AG08395 (cell line): ENCODE measurements around the gene EFCAB6.

Source experiments
- DNase-seq: peaks from one replicate; pipeline ENCODE4 v3.0.0; 2012; ENCODE audit warnings: mixed read lengths, low spot score

EFCAB6 gene

GRCh38 chr22:43848366-43849171 lies 36.5 kb upstream of the EFCAB6 start:
- DNase-seq, result peak; percentile 67

- no peak for DNase-seq
Observed at GRCh38 chr22:43847376-43848289, 35.5 kb upstream of the EFCAB6 start.

DNA sequence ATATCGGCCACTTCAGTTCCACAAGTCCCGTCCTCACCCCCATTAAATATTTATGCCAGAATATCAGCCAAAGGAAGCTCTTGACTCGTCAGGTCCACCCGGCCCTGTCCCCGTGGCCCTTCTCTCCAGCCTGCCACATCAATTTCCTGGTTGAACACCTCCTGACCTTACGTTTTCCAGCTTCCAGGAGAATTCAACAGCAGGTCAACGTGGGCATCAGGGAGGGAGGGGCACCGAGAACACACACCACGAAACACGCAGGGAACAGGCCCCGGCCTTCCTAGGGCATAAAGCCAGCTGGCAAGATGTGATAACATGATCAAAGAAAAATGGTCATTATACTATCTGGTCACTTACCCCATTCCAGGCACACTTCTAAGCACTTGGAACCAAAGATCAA lies 34.9 kb upstream of the EFCAB6 start:
- no peak for DNase-seq

DNA sequence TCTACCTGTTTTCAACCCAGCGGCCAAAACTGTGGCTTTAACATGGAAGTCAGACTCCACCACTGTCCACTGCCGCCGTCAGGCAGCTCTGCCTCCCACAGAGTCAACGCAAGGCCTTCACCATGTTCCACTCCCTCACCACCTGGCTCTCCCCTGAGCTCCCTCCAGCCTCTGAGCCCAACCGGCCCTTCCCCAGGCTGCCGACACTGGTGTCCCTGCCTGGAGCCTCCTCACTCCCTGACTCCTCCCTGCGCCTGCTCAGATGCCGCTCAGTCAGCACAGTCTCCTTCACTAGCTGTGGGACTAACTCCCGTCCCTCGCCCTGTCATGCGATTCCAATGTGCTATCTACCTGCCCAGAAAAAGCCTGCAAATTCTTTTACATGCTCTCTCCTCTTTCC lies 33.9 kb upstream of the EFCAB6 start:
- no peak for DNase-seq

DNA sequence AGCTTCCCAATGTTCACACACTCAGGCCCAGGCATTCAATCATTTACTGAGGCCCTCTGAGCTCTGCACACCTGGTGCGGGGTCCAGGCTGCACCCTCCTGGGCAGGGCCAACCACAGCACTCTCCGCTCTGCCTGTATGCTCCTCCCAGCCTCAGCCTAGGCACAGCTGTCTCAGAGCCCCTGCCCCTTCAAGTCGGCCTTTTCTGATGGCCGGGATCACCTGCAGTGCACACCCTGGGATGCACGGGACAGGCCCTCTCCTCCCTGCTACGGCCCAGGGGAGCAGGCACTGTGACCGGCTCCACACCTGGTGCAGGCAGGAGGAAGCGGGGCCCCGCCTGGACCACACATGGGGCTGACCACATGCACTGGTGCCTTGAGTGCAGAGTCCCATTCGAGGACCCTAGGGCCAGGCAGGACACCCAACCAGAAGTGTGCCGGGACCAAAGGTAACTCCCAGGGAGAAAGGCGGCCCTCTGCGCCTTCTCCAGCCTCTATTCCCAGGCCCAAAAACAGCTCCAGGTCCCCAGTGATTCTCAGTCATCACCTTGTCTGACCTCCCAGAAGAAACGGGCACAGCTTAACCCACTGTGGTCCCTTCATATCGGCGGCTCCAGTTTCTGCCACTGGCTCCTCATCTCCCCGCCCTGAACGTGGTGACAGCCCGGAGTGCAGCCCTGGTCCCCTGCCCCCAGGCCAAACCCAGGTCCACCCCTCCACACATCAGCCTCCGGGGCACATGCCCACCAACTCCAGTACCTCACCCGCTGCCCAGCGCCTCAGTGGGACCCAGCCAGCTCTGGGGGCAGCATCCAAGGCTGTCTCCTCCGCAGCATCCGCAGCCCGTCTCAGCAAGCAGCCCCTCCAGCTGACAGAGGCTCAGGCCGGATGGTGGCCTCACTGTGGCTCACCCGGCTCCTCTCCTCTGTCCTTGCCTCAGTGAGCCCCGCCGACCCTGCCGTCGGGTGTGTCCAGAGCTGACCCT lies 32.7 kb upstream of the EFCAB6 start:
- DNase-seq, result no peak

GRCh38 chr22:43843783-43844530 lies 31.9 kb upstream of the EFCAB6 start:
- no peak for DNase-seq

DNA sequence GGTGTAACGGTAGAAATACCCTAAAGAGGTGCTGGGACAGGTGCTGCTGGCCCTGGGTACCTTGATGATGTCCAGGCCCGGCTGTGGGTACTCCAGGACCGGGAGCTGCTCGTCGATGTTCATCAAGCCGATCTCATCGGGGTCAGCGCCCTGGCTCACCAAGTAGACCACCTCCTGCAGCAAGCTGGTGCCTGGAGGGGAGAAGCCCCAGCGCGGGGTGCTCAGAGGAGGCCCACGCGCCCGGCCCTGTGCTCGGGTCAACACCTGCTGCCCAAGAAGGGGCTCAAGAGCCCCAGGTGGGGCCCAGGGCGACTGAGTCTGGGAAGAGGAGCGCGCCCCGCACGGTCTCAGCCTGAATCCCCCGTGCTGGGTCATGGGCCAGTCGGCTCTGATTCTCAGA lies 29.6 kb upstream of the EFCAB6 start:
- DNase-seq, result no peak

DNA sequence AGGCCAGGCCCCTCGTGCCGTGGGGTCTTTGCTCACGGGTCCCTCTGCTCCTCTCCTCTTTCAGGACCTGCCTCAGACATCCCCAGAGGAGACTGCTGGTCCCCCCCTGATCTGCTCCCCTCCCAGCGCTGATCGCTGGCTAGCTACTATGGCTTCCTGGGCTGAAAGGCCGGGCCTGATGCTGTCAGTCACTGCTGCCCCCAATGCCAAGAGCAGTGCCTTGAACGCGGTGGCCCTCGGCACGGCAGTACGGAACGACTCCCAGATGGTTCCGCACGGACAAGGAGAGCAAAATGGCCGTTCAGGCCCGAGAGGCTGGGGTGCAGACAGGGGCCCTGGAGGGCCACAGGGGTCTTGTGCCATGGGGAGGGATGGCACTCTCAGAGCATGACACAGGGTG lies 28.7 kb upstream of the EFCAB6 start:
- no peak for DNase-seq

DNA sequence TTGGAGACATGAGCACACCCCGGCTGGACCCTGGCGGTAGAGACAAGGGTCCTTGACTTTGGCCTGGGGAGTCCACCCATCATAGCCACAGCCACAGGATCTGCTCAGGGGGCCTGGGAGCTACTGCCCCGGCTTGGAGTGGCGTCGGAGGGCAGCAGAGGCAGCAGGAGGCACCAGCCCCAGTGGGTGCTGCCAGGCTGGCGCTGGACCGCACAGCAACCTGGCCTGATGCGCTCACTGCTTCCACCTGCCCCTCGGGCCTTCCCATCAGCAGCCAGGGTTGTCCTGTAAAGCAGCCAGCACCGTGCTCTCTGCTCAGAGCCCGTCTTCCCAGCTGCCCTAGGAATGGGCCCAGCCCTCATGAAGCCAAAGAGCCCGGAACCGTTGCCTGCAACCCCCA lies 28.3 kb upstream of the EFCAB6 start:
- no peak for DNase-seq

- DNase-seq, result no peak
Observed at GRCh38 chr22:43839781-43840180, 27.7 kb upstream of the EFCAB6 start.

- no peak for DNase-seq
Observed at GRCh38 chr22:43838571-43839307, 26.6 kb upstream of the EFCAB6 start.

DNA sequence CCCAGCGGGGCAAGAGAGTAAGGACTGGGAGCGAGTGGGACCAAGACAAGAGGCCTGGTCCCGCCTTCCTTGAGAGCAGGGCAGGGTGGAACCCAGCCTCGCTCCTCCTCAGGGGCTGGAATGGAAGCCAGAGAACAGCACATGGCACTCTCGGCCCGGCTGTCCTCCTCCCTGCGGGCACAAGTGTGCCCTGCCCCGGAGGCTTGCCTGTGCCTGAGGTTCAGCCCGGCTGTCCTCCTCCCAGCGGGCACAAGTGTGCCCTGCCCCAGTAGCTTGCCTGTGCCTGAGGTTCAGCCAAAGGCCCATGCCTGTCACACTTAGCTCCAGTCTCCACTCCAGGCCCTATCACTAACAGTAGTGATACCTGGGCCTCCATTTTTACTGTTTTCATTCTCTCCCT lies 26.1 kb upstream of the EFCAB6 start:
- DNase-seq, result no peak

DNA sequence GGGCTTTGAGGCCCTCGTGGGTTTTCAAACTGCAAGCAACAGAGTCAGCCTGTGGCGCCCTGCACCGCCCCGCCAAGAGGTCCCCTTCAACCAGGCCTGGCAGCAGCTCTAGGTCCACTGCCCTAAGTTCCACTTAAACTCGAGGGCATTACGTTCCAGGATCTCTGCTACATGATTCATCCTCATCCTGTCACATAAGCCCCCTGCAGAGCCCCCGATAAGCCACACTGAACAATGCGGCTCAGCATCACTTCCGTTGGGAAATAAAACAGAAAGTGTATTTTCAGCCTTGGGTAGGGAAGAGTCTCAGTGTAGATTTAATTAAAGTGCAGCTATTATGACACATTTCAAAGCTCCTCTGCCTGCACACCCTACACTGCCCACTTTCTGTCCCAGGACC lies 25.6 kb upstream of the EFCAB6 start:
- no peak for DNase-seq

DNA sequence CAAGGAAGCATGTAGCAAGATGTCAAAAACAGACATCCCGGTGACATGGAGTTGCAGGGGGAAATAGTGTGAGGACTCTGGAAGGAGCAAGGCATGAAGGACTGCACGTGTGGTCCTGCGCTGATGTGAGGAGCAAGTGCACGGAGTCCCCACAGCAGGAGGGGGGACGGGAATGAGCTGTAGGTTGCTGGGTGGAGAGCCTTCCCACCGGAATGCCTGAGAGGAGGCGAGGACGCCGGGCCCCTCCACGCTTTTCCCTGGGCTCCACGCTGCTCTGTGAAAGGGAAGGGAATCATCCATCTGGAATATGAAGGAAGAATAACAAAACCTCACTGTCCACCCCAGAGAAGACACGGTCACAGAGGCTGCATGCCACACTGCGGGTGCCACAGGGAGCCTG lies 23.6 kb upstream of the EFCAB6 start:
- no peak for DNase-seq

- DNase-seq, result no peak
Observed at GRCh38 chr22:43835166-43835565, 23.1 kb upstream of the EFCAB6 start.

- no peak for DNase-seq
Observed at GRCh38 chr22:43833286-43834240, 21.5 kb upstream of the EFCAB6 start.

DNA sequence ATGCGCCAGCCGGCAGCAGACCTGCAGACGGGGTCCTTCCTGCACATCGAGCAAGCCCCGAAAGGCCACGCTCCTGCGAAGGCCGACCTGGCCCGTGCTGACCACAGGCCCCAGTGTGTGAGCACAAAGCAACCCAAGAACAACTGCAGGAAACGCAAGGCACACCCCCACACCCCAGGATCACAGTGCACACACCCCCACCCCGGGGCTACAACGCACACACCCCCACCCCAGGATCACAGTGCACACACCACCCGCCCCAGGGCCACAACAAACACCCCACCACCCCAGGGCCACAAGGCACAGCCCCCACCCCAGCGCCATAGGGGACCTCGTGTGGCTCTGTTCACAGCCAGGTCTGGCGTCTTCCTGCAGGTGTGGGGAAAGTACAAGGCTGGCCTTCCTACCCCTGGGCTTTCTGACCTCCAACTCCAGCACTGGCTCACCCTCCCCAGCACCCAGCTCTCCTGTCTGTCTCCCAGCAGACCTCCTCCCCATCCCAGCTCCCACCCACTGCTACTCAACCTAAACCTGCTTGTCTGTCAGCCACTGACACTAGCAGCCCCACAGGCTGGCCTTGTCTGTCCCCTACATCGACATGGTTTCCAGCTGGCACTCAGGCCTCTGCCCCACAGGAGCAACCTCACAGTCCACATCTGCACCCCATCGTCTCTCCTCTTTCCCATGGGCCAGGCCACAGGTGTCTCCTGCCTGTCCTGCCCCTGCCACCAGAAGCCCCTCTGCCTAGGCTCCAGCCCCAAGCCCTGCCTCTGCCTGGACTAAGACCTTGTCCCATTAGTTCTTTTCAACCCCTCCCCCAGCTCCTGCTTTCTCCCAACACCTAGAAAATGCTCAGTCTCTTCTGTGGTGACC lies 20.5 kb upstream of the EFCAB6 start:
- DNase-seq, result no peak
